CD4-positive, alpha-beta T cell (primary cell): Measurements from ENCODE around the gene PARD3B. TPM values are rescaled to one million over a fixed set of nuclear protein-coding genes. Genes with fewer than 3 reads are reported as not detected.

Source experiments
- ATAC-seq: fragments of 200-7000 bp; cut with Tn5 transposase; one replicate; pipeline ENCODE4 v1.10.0; 2022; ENCODE audit warnings: mild to moderate bottlenecking; ENCODE audit not compliant: poor library complexity
- CTCF ChIA-PET: fragments of 350-600 bp; sonication (Branson Sonifier 250); formaldehyde crosslinking; loops from one replicate; lab custom pipeline; 2021; ENCODE audit warnings: antibody characterized with exemption, inconsistent platforms; lab: Charles Lee
- POLR2A ChIA-PET: fragments of 350-600 bp; sonication (Branson Sonifier 250); formaldehyde crosslinking; loops from one replicate; lab custom pipeline; 2021; ENCODE audit warnings: antibody characterized with exemption, inconsistent platforms; lab: Charles Lee
- DNase-seq, 14 experiments: peaks; one replicate each; pipeline ENCODE4 v3.0.0-alpha.2; 2013 to 2020; ENCODE audit warnings: mixed read lengths in 2 of 14
- H3K27ac ChIP-seq, 2 donors: one replicate each; pipeline versions ENCODE4 v1.5.1 to v1.7.0; 2013; ENCODE audit warnings: low read length in 2 of 2, low read depth in 1 of 2, mild to moderate bottlenecking in 1 of 2
- H3K27me3 ChIP-seq, 2 experiments: 1 replicate in 1 of 2; 2 replicates in 1 of 2; pipeline versions ENCODE4 v1.6.1 to v1.7.0; 2013; ENCODE audit warnings: low read length in 2 of 2, control low read depth in 1 of 2, mild to moderate bottlenecking in 1 of 2, moderate library complexity in 1 of 2; ENCODE audit not compliant: insufficient read depth in 2 of 2, control insufficient read depth in 1 of 2
- H3K36me3 ChIP-seq: one replicate; pipeline ENCODE4 v1.6.1; 2013; ENCODE audit warnings: low read length, control low read depth; ENCODE audit not compliant: insufficient read depth
- H3K4me1 ChIP-seq: one replicate; pipeline ENCODE4 v1.6.1; 2013; ENCODE audit warnings: low read length, control low read depth; ENCODE audit not compliant: insufficient read depth
- H3K4me3 ChIP-seq: one replicate; pipeline ENCODE4 v1.5.1; 2013; ENCODE audit warnings: mild to moderate bottlenecking, low read length, moderate library complexity
- H3K9me3 ChIP-seq, 2 experiments: 1 replicate in 1 of 2; 2 replicates in 1 of 2; pipeline versions ENCODE4 v1.6.1 to v1.7.0; 2013; ENCODE audit warnings: low read length in 2 of 2, mild to moderate bottlenecking in 2 of 2, control low read depth in 1 of 2, moderate library complexity in 1 of 2; ENCODE audit not compliant: control insufficient read depth in 1 of 2, insufficient read depth in 1 of 2
- H3K27ac Mint-ChIP-seq: one replicate; pipeline ENCODE4 v1.8.0; 2020; ENCODE audit warnings: mixed read lengths
- H3K27me3 Mint-ChIP-seq: one replicate; pipeline ENCODE4 v1.8.0; 2021; ENCODE audit warnings: mixed read lengths
- H3K36me3 Mint-ChIP-seq: one replicate; pipeline ENCODE4 v1.8.0; 2021; ENCODE audit warnings: low read depth, mixed read lengths
- H3K4me1 Mint-ChIP-seq: one replicate; pipeline ENCODE4 v1.8.0; 2021; ENCODE audit warnings: low read depth, mixed read lengths
- H3K4me3 Mint-ChIP-seq: one replicate; pipeline ENCODE4 v1.8.0; 2020; ENCODE audit warnings: mild to moderate bottlenecking, mixed read lengths
- H3K9me3 Mint-ChIP-seq: one replicate; pipeline ENCODE4 v1.8.0; 2020; ENCODE audit warnings: mixed read lengths
- CTCF ChIP-seq: fragments of 200-600 bp; IDR thresholded peaks from one replicate; pipeline ENCODE4 v1.8.0; 2022; ENCODE audit warnings: antibody characterized with exemption, mild to moderate bottlenecking
- intact Hi-C, 2 experiments: fragments of 100-400 bp; cut with DNase I in 1 of 2; cut with micrococcal nuclease in 1 of 2; formaldehyde crosslinking; loops; one replicate each; pipeline versions ENCODE4 v1.15.1 to v1.9.0; 2023 to 2025; cut with DNase I, micrococcal nuclease
- total RNA-seq, 174 experiments: library from RNA in 2 of 174; stranded (reverse) in 2 of 174; gene quantifications; one replicate each; pipeline ENCODE4 v1.2.3 and lab custom pipeline; 2021 to 2026

PARD3B gene
- total RNA-seq, 2 experiments from 2014 or later: 0.87 to 1.9 TPM

GRCh38 chr2:205141381-205141780, 596.1 kb downstream of the PARD3B start:
- Mint-ChIP-seq H3K27ac (no peak overlapping the region), H3K4me3 (no peak overlapping the region), H3K9me3 (no peaks in the 10 kb centered on the region), H3K36me3 (no peaks in the 10 kb centered on the region), H3K27me3 (no peaks in the 10 kb centered on the region), H3K4me1 (peaks cover 9% of the 10 kb centered on the region)
- no peak for DNase-seq
- POLR2A ChIA-PET: no interaction called here
- Histone ChIP-seq H3K4me1 (no peaks in the 10 kb centered on the region), H3K27me3 (no peaks in the 10 kb centered on the region), H3K36me3 (no peaks in the 10 kb centered on the region), H3K4me3 (no peak overlapping the region), H3K9me3 (peaks cover 0 to 7% of the 10 kb centered on the region in 2 experiments), H3K27ac (no peak overlapping the region)
- TF ChIP-seq CTCF: no peak
- CTCF ChIA-PET: no interaction called here
- no peak for ATAC-seq
- intact Hi-C loops: no loop called here

GRCh38 chr2:205145888-205146287, 600.6 kb downstream of the PARD3B start:
- no peak overlapping the region for H3K4me3 ChIP-seq
- DNase-seq (no peak), ATAC-seq (no peak)
- no peak overlapping the region for H3K27ac ChIP-seq
- Mint-ChIP-seq H3K9me3 (no peaks in the 10 kb centered on the region), H3K27me3 (no peaks in the 10 kb centered on the region), H3K4me1 (no peaks in the 10 kb centered on the region), H3K4me3 (no peak overlapping the region), H3K36me3 (no peaks in the 10 kb centered on the region), H3K27ac (no peak overlapping the region)
- H3K9me3 ChIP-seq: peaks cover 0 to 8% of the 10 kb centered on the region in 2 experiments
- H3K4me1 ChIP-seq: no peaks in the 10 kb centered on the region
- no peaks in the 10 kb centered on the region for H3K36me3 ChIP-seq
- intact Hi-C loops: no loop called here
- ChIA-PET POLR2A (no interaction called here), CTCF (no interaction called here)
- H3K27me3 ChIP-seq: no peaks in the 10 kb centered on the region
- TF ChIP-seq CTCF: no peak

- ATAC-seq: no peak
- TF ChIP-seq CTCF: no peak
- H3K27me3 Mint-ChIP-seq: no peaks in the 10 kb centered on the region
- H3K4me1 ChIP-seq: no peaks in the 10 kb centered on the region
- peaks cover 0 to 8% of the 10 kb centered on the region in 2 experiments for H3K9me3 ChIP-seq
- intact Hi-C loops: no loop called here
- ChIA-PET POLR2A (no interaction called here), CTCF (interaction anchor here (1.1 kb wide), 2 partner anchors 18 to 26 kb away, joined by 3 read pairs; no protein-coding TSS in a partner anchor)
- H3K36me3 Mint-ChIP-seq: no peaks in the 10 kb centered on the region
- no peak for DNase-seq
- H3K4me3 Mint-ChIP-seq: no peak overlapping the region
- no peaks in the 10 kb centered on the region for H3K9me3 Mint-ChIP-seq
- H3K4me1 Mint-ChIP-seq: no peaks in the 10 kb centered on the region
- H3K36me3 ChIP-seq: no peaks in the 10 kb centered on the region
- H3K27me3 ChIP-seq: no peaks in the 10 kb centered on the region
- H3K27ac Mint-ChIP-seq: no peak overlapping the region
- no peak overlapping the region for H3K27ac ChIP-seq
- no peak overlapping the region for H3K4me3 ChIP-seq
Observed at GRCh38 chr2:205148755-205149154, 603.5 kb downstream of the PARD3B start.
